OCI-LY1 (cell line): ENCODE measurements around the gene APLN.

Experiments used
- CTCF ChIP-seq: fragments of 200-600 bp; sonication (generic), shearing (Covaris generic); IDR thresholded peaks from 2 replicates; pipeline ENCODE4 v1.5.1; 2017; ENCODE audit warnings: mild to moderate bottlenecking, antibody characterized with exemption, low read length, moderate library complexity, mixed read lengths
- EZH2 ChIP-seq: fragments of 200-600 bp; sonication (generic), shearing (Covaris generic); IDR thresholded peaks from 2 replicates; pipeline ENCODE4 v1.8.0; 2017; ENCODE audit warnings: borderline replicate concordance, mixed run types, mild to moderate bottlenecking, antibody characterized with exemption, low read length, moderate library complexity, mixed read lengths

- no peak for TF ChIP-seq CTCF
- TF ChIP-seq EZH2: no peak
These were observed 28.2 kb upstream of the APLN start for GRCh38 chrX:129682979-129683378.
